ENCODE data around the gene PSMG4.

PSMG4 gene

DNA sequence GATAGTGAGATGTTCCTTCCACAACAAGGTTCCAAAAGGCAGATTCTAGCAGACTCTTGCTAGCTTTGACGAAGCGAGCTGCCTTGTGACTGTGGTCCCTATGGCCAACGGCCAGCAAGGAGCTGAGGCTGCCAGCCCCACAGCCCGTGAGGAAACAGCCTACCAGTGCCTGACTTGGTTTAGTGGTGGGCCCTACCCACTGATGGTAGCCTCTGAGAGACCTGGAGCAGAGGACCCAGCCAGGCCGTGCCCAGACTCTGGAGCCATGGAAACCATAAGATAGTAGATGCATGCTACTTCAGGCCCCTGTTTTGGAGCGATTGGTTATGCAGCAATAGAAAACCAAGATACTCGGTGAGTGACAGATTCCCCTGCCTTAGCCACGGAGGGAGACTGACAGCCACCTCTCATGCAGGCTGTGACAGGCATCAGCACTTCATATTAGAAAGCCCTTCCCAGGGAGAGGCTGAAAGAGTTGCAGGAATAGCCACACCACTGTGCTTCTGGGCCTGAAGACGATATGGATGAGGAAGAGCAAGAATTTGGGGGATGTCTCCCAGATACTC, 19.2 kb downstream of the PSMG4 start:
- no peak for DNase-seq

DNA sequence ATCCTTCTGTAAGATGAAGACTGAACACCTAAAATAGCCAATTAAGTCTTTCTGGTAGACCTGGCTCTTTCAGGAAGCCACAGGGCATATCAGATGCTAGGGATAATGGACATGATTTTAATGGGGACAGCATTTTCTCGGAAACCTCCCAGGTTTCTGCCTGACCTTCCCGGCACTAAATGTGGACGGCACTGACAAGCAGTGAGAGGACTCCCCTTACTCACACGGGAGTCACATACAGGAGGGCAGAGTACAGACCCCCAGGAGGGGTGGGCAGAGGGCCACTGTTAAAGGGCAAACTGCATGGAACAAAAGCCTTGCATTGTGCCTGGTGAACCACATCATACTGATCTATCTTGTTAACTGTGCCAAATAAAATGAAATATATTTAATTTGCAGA, 19.9 kb downstream of the PSMG4 start:
- no peak for DNase-seq

DNA sequence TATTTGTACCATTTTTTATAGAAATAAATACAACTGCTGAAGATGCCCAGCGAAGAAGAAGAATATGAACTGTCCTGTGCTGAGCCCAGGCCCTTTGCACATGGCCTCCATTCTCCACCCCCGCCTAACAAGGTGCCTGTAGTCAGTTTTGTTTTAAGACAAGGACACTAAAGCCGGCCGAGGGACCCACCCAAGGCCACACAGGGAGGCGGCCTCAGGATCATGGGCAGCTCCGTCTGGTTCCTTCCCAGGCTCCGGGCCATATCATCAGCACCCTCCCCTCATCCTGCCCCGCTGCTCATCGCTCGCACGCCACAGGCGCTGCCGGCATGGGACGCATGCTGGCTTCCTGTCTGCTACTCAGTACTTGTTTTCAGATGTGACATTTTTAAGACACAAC, 21.3 kb downstream of the PSMG4 start:
- no peak for DNase-seq

DNA sequence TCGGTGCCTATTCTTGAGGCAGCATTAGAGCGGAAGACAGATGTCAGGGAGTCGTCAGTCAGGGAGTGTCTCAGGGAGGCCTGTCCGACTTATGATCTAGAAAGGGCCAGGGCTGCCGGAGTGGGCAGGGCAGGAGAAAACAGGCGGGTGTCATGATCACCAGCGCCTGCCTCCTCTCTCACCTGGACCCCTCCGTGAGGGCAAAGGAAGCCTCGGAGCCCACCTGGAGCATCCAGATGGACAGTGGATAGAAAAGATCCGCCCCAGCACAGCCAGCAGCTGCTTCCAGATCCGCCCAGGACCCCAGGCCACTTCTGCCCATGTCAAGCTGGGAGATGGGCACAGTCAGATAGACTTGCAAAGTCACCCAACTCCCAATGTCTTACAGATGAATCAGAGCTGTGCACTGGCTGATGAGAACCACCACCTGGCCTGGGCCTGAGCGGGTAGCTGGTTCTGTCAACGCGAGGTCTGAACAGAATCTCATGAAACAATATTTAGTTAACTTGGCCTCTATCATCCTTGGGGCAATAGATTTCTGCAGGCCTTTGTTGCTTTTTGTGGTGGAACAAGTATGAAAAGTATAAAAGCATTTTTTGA, 22.2 kb downstream of the PSMG4 start:
- DNase-seq: no peak

DNA sequence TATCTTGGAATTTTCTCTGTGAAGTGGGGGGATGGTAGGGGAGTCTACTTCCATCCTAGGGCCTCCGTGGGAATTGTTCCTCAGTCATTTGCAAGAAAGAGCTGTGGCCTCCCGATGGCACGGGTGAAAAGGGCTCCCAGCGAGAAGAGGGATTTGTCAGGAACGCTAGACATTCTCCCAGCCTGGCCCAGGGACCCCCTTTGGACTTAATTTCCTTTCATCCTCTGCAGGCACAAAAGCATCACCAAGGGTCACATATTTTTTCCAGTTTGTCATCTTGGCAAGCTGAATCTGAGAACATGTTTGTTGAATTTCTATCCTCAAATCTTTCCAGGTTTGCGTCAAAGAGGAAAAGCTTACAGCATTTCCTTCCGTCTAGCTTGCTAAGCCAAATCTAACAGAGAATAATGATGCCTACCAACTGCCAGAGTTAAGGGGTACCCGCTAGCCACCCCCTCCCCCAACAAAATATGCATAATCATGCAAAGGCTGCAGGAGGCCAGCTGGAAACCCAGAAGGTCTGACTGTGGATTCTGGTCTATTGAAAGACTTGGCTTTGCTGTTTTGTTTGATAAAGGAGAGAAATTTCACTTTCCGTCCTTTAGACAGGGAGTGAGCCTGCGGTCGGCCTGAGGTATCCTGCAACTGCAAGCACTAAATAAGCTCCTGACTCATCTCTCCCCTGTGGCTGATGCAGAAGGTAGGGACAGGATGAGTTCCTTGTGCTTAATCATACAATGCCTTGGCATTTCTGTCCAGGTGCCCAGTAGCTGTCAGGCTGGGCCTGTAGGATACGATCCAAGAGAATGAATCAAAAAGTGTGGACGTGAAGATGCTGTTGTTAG, 23.1 kb downstream of the PSMG4 start:
- DNase-seq: no peak

DNA sequence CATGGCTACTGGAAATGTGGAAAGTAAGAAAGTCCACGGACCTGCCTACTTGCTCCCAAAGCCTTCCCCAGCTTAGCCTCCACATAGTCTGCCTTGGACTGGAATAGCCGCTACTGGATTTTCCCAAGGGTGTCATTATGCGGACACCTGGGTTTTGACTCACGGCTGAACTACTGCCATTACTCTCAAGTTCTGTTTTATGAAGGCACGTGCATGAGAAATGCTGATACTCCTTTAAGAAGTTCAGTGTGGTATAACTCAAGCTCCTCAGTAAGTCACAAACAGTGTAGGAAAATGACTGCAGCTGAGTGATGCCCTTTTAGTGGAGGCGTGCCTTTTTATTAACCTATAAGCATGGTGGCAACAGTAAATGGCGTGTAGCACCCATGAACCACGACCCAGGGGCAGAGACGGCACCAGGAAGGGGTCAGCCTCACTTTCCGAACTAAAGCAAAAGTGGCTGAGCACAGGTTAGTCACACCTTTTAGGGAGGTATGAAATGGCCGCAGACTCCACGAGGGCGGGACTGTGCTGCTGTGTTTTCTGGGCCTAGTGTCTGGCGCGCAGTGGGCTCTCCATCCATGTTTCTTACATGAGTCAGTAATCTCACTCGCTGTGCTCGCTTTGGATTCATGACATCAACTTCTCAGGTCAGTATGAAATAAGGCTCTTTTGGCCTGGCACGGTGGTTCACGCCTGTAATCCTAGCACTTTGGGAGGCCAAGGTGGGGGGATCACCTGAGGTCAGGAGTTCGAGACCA, 23.9 kb downstream of the PSMG4 start:
- DNase-seq: no peak

DNA sequence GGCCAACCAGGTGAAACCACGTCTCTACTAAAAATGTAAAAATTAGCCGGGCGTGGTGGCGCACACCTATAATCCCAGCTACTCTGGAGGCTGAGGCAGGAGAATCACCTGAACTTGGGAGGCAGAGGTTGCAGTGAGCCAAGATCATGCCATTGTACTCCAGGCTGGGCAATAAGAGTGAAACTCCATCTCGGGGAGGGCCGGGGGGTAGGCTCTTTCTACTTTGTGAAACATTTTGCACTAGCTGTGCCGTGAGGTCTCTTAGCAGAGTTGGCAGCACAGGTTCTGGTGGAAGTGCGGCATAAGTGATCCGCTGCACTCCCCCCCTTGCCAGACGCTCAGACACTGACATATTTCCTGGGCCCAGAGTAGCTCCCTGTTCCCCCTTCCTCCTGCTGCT, 24.5 kb downstream of the PSMG4 start:
- DNase-seq: no peak

DNA sequence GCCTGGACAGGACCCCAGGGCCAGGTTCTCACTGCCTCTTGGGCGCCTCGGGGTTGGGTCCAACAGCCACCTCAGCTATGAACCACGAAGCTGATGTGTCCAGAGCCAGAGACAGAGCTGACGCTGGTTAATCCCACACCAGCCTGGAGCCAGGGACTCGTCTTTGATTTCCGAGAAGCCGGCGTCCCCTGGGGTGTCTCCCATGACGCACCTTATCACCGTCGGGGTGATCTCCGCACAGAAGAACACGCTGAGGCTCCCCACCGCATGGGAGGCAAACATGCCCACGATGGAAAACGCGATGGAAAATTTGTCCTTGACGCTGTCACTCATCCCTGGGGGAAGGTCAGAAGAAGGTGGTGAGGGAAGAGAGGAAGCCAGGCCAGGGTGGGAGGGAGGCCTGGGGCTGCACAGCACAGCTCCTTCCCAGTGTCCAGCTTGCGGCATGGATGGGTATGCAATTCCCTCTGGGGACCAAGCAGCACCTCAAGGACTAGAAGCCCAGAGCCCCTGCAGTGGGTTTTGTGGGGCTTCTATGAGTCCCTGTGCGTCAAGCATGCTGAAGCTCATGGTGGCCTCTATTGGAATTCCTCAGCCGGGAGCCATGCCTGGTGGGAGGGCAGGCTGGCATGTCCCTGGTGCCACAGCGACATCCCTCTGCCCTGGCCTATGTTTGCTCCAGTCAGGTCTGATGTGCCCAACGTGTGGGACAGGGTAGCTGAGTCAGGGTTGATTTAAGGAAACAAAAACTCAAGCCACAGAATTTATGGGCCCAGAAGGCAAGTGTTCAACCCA, 25.1 kb downstream of the PSMG4 start:
- DNase-seq: no peak

DNA sequence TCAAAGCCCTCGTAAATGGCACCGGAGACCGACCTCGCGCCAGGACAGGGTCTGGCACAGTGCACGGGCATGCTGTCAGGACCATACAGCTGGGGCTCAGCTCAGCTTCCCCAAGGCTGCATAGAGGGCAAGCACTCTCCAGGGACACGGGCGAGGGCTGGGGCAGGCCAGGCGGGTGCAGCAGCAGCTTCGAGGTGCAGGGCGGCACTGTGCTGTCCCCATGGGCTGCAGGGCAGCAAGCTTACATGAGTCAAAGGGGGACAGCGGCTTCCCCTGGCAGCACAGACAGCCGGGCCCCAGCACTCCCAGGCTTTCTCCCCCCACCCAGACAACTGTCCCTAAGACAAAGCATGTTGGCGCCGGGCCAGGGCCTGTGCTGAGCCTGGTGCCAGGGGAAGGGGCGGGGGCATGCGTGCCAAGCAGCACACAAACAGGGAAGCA, 25.7 kb downstream of the PSMG4 start:
- no peak for DNase-seq

DNA sequence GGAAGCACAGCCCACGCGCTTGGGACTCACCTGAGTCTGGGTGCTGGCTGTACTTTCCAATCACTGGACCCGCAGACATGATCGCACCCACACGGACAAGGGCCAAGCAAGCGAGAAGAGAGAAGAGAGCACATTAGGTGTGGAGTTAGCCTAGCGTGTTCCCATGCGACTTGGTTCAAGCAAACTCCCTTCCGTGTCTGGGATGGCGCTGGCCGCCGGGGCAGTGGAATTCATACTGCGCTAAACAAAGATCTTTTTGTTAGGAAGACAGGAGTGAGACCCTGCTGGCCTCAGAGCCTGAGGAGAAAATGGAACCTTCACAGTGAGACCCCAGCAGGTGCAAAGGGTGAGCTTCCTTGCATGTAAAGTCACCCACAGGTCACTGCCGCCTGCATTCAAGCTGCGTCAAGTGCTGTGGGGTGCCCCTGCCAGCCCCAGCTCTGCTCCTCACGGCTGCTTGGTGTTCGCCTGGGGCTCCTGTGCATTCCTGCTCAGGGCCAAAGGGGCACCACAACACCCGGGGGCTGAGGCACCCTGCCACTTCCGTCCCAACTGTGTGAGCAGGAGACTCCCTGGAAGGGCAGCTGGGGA, 26.4 kb downstream of the PSMG4 start:
- DNase-seq: no peak

DNA sequence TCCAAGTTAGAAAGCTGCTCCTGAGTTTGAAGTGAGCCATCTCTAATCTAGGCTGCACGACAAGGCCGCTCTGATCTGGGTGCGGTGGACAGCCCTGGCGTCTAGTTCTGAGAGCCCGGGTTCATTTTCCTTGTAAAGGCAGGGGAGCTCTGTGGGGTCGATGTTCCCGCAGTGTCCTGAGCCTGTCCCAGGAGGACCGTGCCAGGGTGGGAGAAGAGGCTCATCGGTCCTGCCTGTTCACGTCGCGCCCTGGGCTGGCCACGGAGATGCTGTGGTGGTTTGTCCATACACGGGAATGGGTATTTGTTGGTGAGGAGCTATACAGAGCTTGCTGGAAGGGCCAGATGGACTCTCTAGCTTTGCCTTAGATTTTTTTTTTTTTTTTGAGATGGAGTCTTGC, 27.0 kb downstream of the PSMG4 start:
- DNase-seq: no peak

DNA sequence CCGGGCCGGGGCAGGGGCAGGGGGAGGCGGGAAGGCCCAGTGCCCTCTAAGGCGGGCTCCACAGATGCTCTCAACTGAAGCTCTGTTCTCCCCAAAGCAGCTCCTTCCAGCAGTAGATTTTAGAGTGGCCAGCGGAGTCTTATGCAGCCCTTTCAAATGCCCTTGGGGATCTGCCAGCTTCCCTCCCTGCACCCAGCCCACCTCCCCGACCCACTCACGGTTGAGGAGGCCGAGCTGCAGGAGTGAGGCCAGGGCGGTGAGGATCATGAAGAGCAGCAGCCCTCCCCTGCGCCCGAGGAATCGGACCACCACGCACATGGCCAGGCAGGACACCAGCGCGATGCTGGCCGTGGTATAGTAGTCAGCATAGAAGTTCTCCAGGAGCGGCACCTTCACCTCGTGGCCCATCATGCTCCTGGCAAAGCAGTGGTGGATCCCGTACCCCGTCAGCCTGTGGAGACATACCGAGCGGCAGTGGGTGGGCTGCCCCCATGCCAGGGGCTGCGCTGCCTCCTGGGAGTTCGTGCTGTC, 28.0 kb downstream of the PSMG4 start:
- DNase-seq: no peak

DNA sequence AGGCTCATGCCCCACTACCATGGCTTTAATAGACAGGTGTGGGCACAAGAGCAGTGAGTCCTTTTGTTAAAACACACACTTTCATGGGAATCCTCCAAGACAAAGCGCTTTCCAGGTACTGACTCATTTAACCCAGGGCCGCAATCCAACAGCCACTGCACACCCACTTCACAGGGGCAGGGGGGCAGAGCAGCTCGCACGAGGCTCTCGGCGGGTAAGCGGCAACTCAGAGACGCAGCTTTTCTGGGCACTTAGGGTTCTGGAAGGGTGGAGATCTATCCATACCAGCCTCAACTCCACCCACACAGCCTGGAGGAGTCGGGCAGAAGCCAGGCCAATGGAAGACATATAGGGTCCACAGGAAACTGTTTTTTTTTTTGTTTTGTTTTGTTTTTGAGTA, 28.6 kb downstream of the PSMG4 start:
- no peak for DNase-seq

DNA sequence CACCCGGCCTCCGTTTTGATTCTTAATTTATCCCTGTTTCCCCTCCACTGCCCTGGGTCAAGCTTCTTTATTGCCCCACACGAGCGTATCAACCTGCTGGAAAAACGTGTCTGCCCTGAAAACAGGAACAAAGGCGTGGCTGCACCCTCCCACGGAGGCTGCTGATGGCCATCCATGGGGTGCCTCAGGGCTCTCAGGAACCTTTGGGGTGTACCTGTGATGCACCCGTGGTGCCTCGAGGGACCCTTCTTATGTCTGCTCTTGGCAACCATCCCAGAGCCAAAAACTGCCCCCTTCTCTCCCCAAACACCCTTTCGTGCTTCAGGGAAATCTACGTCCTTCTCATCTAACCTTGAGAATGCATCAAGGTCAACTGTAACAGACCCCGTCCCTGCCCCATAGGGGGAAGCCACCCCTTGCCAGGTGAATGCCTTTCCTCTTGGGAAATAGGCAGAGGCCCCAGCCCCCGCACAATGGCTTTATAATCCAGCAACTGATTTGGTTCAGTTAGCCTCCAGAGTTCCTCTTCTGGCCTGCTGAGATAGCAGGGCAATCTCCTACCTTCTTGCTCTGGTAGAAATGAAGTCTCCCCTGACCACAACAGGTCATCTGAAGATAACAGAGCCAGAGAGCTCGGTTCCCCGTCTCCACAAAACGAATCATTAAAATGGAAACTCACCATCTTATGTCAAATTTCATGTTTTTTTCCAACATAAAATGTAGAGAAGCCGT, 29.4 kb downstream of the PSMG4 start:
- DNase-seq: no peak

DNA sequence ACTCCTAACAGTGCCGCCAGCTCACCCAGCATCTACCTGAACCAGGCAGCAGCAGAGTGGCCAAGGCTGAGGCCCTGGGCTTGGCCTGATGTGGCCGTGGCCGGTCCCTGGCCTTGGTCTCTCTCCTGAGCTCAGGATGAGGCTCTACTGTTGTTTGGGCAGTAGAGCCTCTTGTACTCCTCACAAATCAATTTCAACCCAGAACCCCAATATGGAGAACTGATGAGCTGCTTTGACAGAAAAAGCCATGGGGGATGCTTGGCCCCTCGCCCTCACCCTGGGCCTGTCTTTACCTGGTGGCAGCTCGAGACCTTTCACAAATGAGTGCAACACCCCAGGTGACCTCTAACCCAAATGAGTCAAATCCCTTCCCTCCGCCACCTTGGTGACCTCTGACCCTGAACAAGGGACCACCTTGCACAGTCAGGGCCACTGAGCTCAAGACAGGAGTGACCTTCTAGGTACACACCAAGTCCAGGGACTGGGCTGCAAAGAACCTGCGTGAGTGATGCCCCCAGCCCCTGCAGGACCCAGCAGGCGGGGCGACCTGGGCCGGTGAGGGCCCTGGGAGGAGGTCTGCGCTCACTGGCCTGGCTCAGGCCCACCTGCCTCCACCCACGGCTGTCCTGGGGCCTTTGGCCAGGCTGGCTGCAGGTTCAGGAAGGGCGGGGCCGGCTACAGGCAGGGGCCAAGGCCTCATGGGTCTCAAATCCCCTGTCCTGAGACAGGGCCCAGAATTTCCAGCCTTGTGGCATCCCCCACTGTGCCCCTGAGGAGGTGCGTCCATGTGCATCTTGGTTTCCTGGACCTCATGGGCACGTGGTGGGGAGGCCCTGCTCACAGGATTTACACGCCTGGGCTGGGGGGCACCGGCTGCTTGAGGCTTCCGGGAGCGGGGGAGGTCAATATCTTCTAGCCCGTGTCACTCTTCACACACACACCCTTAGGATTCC, 30.2 kb downstream of the PSMG4 start:
- no peak for DNase-seq

DNA sequence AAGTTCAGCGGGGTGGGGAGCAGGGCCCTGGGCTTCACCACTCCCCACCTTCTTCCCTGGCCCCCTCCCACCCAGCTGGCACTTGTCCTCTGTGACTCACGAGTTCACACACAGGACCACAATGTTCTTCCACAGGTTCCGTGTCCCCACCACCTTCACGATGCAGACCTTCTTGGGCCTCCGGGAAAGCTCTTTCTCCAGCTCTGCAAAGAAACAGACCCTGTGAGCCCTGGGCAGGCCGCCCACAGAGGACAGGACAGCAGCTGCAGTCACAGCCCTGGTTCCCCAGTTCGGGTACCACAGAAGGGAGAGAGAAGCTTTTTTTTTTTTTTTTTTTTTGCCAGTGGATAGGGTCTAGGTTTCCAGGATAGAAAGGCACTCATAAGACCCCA, 30.9 kb downstream of the PSMG4 start:
- no peak for DNase-seq

DNA sequence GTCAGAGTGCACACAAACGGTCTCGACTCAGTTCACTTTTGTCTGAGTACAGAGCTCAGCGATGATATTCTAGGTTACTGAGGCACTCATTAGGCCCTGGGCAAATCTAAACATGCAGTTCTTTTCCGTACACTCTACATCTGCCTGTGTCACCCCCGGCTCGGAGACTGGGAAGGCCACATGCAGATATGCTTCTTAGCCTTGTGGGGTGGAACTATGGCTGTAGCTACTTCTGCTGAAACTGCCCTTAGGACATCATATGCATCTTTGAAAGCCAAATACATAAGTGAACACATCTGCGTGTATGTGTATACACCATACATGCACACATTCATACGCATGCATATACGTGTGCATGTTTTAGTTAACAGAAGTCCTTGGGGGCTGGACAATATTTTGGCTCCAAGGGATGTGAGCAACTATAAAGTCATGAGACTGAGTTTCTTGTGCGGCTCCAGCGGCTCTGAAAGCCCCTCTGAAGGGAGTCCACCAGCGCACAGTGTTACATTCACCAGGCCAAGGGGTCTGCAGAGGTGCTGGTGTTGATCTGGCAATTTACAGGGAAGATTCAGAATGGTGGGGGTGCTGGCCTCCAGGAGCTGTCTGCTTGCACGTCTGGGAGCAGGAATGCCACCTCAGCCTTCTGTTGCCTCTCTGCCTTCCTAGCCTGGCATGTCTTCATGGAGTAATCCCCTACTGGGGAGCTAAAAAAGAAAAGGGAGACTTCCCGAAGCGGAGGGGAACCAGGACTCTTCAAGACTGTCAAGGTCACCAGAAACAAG, 31.6 kb downstream of the PSMG4 start:
- DNase-seq: no peak

DNA sequence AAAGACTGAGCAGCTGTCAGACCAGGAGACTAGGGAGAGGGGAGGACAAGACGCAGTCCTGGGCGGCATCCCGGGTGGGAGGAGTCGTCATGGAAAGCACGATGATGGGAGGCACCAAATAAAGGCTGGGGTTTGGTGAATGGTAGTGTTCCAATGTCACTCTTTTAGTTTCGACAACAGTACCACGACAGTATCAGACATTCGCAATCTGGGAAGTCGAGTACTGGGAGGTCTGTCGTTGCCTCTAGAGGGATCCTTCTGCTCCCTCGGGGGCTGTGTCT, 32.1 kb downstream of the PSMG4 start:
- no peak for DNase-seq

DNA sequence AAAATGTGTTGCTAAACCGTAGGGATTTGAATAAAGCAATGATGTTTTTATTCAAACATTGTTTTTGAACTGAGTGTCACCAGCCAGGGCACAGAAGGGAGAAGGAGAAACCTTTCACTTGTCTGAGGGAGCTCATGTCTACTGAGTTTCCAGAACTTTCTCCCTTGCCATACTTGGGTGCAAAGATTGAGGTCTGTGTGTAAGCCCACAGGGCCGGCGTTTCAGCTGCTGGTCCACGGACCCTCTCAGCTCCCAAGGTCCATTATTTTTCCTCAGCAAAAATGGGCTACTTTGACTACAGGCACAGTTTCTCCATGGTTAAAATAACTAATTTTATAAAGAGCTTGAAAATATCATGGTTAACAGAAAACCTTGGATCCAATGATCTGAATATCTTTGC, 32.6 kb downstream of the PSMG4 start:
- DNase-seq: no peak

DNA sequence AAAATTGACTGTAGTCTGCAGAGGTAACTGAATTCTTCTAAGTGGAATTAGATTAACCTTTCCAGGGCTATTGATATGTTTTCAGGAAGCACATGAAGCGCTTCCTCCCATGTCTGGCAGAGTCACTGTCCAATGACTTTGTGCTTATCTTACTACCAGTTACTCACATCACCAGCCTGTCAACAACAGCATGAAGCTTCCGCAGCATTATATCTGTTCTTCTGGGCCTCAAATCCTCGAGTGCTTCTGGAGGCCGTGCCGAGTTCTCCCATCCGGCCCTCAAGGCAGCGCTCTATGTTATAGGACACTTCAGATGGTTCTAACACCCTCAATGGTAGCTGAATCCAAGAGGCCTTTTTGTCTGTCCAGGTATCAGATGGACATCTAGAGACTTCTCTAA, 33.2 kb downstream of the PSMG4 start:
- DNase-seq: no peak
